HUES64 (cell line): ENCODE results near the gene CD248.
A peak's percentile ranks its signal among the peaks of the same experiment; 100 is the strongest.
"Not testable (repeated sequence)": the region's sequence is repeated elsewhere in the genome, so short reads cannot be mapped to it uniquely, and the experiment has no call there.

ENCODE experiments used
- H3K27ac ChIP-seq: 2 replicates; pipeline ENCODE4 v1.7.0; 2013; ENCODE audit warnings: low read depth, low read length, inconsistent platforms
- H3K27me3 ChIP-seq: 2 replicates; pipeline ENCODE4 v1.6.1; 2013; ENCODE audit warnings: mild to moderate bottlenecking, low read length; ENCODE audit not compliant: insufficient read depth
- H3K36me3 ChIP-seq: 2 replicates; pipeline ENCODE4 v1.6.1; 2013; ENCODE audit warnings: mild to moderate bottlenecking, low read length; ENCODE audit not compliant: insufficient read depth
- H3K4me1 ChIP-seq: 2 replicates; pipeline ENCODE4 v1.6.1; 2013; ENCODE audit warnings: mild to moderate bottlenecking, low read length, moderate library complexity; ENCODE audit not compliant: insufficient read depth
- H3K4me3 ChIP-seq: 2 replicates; pipeline ENCODE4 v1.5.1; 2013; ENCODE audit warnings: mild to moderate bottlenecking, low read length, moderate library complexity
- H3K9ac ChIP-seq: 2 replicates; pipeline ENCODE4 v1.6.1; 2013; ENCODE audit warnings: mild to moderate bottlenecking, low read depth, low read length
- H3K9me3 ChIP-seq: 2 replicates; pipeline ENCODE4 v1.6.1; 2013; ENCODE audit warnings: low read depth, low read length; ENCODE audit not compliant: insufficient read depth
- WGBS: fragments of 150-250, 120-280 bp; methylation state at CpG from one replicate; pipeline ENCODE4 v1.1.7; 2013; ENCODE audit warnings: missing lambda C conversion rate; 5-methylcytosine and 5-hydroxymethylcytosine counted together

The CD248 gene

DNA sequence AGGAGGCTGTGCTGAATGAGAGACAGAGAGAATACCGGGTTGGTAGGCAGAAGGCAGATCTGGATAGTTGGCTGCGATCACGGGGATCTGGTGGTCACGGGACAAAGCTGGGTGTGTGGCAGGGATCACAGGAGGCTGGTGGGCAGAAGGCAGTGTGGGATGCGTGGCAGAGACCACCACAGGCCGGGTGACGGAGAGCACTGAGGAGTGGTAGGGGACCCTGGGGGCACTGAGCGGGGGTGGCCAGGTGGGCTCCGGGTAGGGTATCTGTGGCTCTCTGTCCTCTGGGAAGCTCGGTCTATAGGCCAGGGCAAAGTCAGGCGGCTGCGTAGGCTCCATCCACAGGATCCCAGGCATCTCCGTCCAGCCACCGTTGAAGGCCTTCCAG, 1.4 kb downstream of the CD248 start:
- H3K9ac ChIP-seq = no peak overlapping the region
- no peaks in the 10 kb centered on the region for H3K36me3 ChIP-seq
- H3K27ac ChIP-seq = no peak overlapping the region
- H3K27me3 ChIP-seq = no peaks in the 10 kb centered on the region
- no peak overlapping the region for H3K4me3 ChIP-seq
- 95% methylated on average over 14 of the region's 14 CpGs for WGBS
- no peaks in the 10 kb centered on the region for H3K9me3 ChIP-seq
- H3K4me1 ChIP-seq = peaks cover 27% of the 10 kb centered on the region

DNA sequence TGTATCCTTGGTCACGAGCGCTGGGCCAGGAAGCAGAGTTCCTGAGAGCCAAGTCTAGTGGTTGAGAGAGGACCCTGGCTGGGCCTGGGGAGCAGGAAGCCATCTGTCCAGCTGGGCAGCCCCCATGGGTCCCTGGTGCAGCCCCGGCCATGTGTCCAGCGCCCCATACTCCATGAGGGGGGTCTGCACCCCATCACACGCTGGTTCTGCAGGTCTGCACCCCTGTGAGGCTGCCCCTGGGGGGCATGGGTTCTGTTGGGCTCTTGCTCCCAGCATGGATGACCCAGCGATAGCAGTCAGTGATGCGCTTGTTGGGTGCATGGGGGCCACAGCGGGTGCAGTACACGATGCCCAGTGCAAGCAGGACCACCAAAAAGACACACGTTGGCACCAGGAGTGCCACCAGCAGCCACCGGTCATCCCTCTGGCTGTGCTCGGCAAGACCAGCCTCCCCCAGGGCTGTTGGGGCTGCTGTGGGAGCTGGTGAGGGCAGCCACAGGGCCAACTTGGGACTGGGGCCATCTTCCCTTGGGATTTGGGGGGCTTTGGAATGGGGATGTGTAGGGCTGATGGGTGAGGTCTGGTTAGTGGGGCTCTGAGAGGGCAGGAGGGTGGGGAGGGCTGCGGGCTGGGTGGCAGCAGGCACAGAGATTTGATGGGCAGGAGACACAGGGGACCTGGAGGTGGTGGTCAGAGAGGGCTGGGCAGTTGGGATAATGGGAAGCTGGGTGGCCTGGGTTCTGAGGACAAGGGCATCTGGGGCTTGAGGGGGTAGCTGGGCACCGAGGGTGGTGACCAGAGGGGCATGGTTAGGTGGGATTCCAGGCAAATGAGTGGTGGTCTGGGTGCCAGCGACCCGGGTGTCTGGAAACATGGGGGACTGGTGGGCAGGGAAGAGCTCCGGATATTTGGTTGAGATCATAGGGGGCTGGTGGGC, 2.0 kb downstream of the CD248 start:
- no peaks in the 10 kb centered on the region for H3K27me3 ChIP-seq
- no peak overlapping the region for H3K27ac ChIP-seq
- H3K4me1 ChIP-seq = peaks cover 27% of the 10 kb centered on the region
- no peak overlapping the region for H3K9ac ChIP-seq
- 92% methylated on average over 17 of the region's 17 CpGs for WGBS
- H3K9me3 ChIP-seq = no peaks in the 10 kb centered on the region
- no peak overlapping the region for H3K4me3 ChIP-seq
- no peaks in the 10 kb centered on the region for H3K36me3 ChIP-seq

DNA sequence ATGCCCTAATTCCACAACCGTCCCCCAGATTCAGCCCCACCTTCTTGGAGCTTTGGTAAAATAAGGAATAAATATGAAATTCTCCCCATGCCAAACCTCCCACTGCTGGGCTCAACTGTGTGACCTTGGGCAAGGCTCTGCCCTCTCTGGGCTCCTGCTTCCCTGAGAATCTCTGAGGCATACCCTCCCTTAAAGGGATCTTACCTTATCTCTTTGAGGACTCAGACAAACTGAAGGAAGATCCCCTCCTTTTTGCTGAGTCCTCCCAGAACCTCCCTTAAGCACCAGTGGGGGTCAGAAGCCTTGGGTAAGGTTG, 2.7 kb downstream of the CD248 start:
- H3K4me1 ChIP-seq = peaks cover 27% of the 10 kb centered on the region
- peak overlapping the region; percentile 61; the same call in 1 of the 2 replicates for H3K4me3 ChIP-seq
- no peaks in the 10 kb centered on the region for H3K9me3 ChIP-seq
- no peaks in the 10 kb centered on the region for H3K27me3 ChIP-seq
- no peak overlapping the region; the same call in 1 of the 2 replicates for H3K27ac ChIP-seq
- H3K36me3 ChIP-seq = no peaks in the 10 kb centered on the region
- WGBS = 60% methylated on average over 1 of the region's 1 CpG
- H3K9ac ChIP-seq = peak overlapping the region; percentile 43; the same call in 1 of the 2 replicates

GRCh38 chr11:66313321-66314185, 3.3 kb downstream of the CD248 start:
- peak overlapping the region; percentile 94 for H3K27ac ChIP-seq
- no peaks in the 10 kb centered on the region for H3K27me3 ChIP-seq
- H3K36me3 ChIP-seq = no peaks in the 10 kb centered on the region
- peak overlapping the region; percentile 43 for H3K9ac ChIP-seq
- H3K4me1 ChIP-seq = peaks cover 26% of the 10 kb centered on the region
- H3K9me3 ChIP-seq = no peaks in the 10 kb centered on the region
- H3K4me3 ChIP-seq = peak overlapping the region; percentile 61
- 23% methylated on average over 38 of the region's 38 CpGs for WGBS

DNA sequence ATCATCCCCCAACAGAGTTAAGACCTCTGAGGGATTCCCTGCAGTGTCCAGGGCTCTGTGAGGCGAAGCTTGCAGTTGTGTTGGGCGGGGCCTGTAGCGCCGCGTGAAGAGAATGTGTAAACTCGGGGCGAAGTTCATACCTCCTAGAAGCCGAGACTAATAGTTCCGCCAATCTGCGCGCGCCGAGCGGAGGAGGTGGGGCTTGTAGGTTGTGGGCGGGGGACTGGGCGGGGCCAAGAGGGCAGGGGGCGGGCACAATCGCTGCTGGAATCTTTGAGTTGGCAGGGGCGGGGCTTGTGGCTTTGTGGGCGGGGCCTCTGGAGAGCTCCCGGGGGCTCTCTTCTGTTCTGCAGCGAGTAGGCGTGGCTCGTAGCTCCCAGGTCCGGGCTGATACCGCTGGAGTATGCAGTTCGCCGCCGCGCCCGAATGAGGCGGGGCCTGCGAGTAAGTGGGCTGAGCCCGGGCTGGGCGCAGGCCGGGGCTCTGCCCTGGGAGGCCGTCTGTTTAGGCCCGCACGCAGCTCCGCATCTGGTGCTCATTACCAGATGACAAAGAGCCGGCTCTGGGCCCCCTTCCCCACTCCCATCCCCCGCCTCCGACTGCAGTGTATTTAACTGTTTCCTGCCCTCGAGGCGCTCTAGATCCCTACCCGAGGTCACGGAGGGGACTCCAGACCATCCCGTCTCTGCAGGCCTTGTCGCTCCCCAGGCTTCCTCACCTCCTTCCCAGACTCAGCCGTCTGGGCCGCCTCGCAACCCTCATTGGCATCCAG, 4.1 kb downstream of the CD248 start:
- 1% methylated on average over 52 of the region's 52 CpGs for WGBS
- Histone ChIP-seq H3K27ac (peak overlapping the region; percentile 94), H3K9me3 (no peaks in the 10 kb centered on the region), H3K4me3 (peak overlapping the region; percentile 65), H3K9ac (peak overlapping the region; percentile 43), H3K4me1 (peaks cover 18% of the 10 kb centered on the region), H3K27me3 (no peaks in the 10 kb centered on the region), H3K36me3 (no peaks in the 10 kb centered on the region)

GRCh38 chr11:66311965-66312548, 4.8 kb downstream of the CD248 start:
- H3K9me3 ChIP-seq = no peaks in the 10 kb centered on the region
- no peaks in the 10 kb centered on the region for H3K27me3 ChIP-seq
- peak overlapping the region; percentile 65 for H3K4me3 ChIP-seq
- no peaks in the 10 kb centered on the region for H3K36me3 ChIP-seq
- WGBS = under 1% methylated on average over 44 of the region's 44 CpGs
- peaks cover 12% of the 10 kb centered on the region for H3K4me1 ChIP-seq
- H3K9ac ChIP-seq = peak overlapping the region; percentile 50
- peak overlapping the region; percentile 54; the same call in 1 of the 2 replicates for H3K27ac ChIP-seq

DNA sequence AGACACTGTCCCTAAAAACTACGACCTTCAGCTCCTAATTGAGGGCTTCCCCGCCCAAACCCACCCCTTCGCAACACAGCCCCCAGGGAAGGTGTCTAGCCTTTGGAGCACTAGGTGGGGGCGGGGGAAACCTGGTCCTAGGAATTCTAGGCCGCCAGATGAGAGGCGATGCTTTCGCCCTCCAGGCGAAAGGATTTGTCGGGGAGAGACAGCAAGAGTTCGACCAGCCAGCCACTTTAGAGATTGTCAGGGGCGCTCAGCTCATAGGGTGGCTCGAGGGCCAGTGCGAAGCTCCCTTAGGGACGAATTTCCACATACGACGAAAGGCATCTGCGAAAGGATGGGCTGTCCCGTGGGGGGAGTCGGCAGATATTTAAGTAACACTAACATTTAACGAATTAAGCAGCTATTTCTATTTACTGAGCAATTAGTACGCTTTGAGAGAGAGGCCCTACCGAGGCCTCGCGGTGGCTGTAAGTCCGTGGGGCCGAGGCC, 5.3 kb downstream of the CD248 start:
- H3K4me3 ChIP-seq = peak overlapping the region; percentile 65
- H3K36me3 ChIP-seq = no peaks in the 10 kb centered on the region
- 17% methylated on average over 24 of the region's 26 CpGs for WGBS
- H3K9ac ChIP-seq = peak overlapping the region; percentile 50
- H3K27ac ChIP-seq = peak overlapping the region; percentile 54; the same call in 1 of the 2 replicates
- H3K9me3 ChIP-seq = no peaks in the 10 kb centered on the region
- H3K4me1 ChIP-seq = peaks cover 12% of the 10 kb centered on the region
- H3K27me3 ChIP-seq = no peaks in the 10 kb centered on the region

DNA sequence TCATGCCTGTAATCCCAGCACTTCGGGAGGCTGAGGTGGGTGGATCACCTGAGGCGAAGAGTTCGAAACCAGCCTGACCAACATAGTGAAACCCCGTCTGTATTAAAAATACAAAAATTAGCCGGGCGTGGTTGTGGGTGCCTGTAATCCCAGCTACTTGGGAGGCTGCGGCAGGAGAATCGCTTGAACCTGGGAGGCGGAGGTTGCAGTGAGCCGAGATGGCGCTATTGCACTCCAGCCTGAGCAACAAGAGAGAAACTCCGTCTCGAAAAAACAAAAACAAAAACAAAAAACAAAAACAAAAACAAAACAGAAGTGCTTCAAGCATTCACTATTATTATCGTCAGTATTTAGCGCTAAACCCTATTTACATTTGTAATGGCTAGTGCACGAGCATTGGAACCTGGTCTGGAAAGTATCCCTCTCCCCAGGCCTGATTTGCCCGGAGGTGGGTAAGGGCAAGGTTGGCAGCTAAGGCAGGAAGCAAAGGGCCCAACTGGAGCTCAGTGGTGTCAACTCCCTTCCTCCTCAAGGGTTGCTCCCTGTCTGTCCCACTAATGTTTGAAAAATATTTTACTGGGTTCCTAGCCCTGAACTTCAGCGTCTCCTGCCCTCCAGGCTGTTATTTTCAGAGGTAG, 5.9 kb downstream of the CD248 start:
- 87% methylated on average over 18 of the region's 18 CpGs for WGBS
- not testable (repeated sequence) for H3K36me3 ChIP-seq, H3K27me3 ChIP-seq, H3K27ac ChIP-seq, H3K9ac ChIP-seq, H3K4me3 ChIP-seq, H3K9me3 ChIP-seq
- H3K4me1 ChIP-seq = peaks cover 12% of the 10 kb centered on the region

DNA sequence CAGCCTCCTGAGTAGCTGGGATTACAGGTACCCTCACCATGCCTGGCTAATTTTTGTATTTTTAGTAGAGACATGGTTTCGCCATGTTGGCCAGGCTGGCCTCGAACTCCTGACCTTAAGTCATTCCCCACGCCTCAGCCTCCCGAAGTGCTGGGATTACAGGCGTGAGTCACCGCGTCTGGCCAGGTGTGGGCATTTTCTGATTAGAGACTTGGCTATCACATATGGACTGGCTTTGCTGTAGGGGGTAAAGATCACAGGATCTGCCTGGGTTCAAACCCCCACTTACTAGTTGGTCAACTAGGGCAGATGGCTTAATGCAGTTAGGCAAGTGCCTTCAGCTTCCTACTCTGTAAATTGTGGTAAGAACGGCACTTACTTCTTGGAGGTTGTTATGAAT, 6.5 kb downstream of the CD248 start:
- 97% methylated on average over 8 of the region's 8 CpGs for WGBS
- no peaks in the 10 kb centered on the region for H3K27me3 ChIP-seq
- no peak overlapping the region for H3K4me3 ChIP-seq
- H3K36me3 ChIP-seq = no peaks in the 10 kb centered on the region
- peaks cover 12% of the 10 kb centered on the region for H3K4me1 ChIP-seq
- no peak overlapping the region for H3K9ac ChIP-seq
- H3K9me3 ChIP-seq = no peaks in the 10 kb centered on the region
- no peak overlapping the region for H3K27ac ChIP-seq

DNA sequence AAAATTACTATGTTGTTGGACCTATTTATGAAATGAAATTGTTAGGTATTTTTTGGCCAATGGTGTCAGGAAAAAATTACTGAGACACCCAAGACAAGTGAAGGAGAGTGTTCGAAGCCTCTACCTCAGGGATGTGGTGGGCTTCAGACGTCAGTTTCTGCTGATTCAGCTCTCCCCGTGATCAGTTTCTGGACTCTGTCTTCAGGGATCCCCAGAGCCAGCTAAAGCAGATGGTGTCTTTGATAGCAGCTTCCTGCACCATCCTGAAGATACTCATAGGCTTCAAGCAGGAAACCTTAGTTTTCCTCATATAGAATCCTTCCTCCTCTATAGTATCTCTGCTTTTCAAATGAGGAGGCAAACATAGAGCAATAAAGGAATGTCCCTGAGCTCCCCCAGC, 7.4 kb downstream of the CD248 start:
- WGBS = 92% methylated on average over 3 of the region's 3 CpGs
- no peaks in the 10 kb centered on the region for H3K9me3 ChIP-seq
- H3K4me1 ChIP-seq = peaks cover 12% of the 10 kb centered on the region
- no peak overlapping the region for H3K4me3 ChIP-seq
- H3K9ac ChIP-seq = no peak overlapping the region
- no peaks in the 10 kb centered on the region for H3K27me3 ChIP-seq
- no peak overlapping the region for H3K27ac ChIP-seq
- H3K36me3 ChIP-seq = no peaks in the 10 kb centered on the region
